NT2/D1 (cell line): ENCODE results near the gene EPHB6.

Experiments
- DNase-seq: peaks from one replicate; pipeline ENCODE4 v3.0.0-alpha.2; 2011; ENCODE audit warnings: low read depth, low spot score
- H3K27me3 ChIP-seq: 2 replicates; pipeline ENCODE4 v1.6.0; 2011; ENCODE audit warnings: mild to moderate bottlenecking; ENCODE audit not compliant: insufficient read length, insufficient read depth
- H3K36me3 ChIP-seq: 2 replicates; pipeline ENCODE4 v1.6.1; 2011; ENCODE audit warnings: mild to moderate bottlenecking, low read length, mixed read lengths; ENCODE audit not compliant: insufficient read depth, insufficient read length
- H3K4me1 ChIP-seq: 2 replicates; pipeline ENCODE4 v1.5.1; 2011; ENCODE audit not compliant: insufficient read depth, insufficient read length
- H3K4me3 ChIP-seq: 2 replicates; pipeline ENCODE4 v1.5.1; 2011; ENCODE audit warnings: low read depth; ENCODE audit not compliant: insufficient read length
- H3K9ac ChIP-seq: 2 replicates; pipeline ENCODE4 v1.6.0; 2011; ENCODE audit warnings: low read depth; ENCODE audit not compliant: insufficient read length
- H3K9me3 ChIP-seq: 2 replicates; pipeline ENCODE4 v1.5.1; 2011; ENCODE audit warnings: mild to moderate bottlenecking, low read length; ENCODE audit not compliant: insufficient read depth
- SUZ12 ChIP-seq: IDR thresholded peaks from 2 replicates; pipeline ENCODE4 v1.6.1; 2011; ENCODE audit not compliant: insufficient read length, insufficient read depth; ENCODE audit errors: extremely low read depth
- YY1 ChIP-seq: IDR thresholded peaks from 2 replicates; pipeline ENCODE4 v1.6.1; 2011; ENCODE audit not compliant: insufficient read length, insufficient read depth
- ZNF274 ChIP-seq: IDR thresholded peaks from 2 replicates; pipeline ENCODE4 v1.6.1; 2011; ENCODE audit warnings: mild to moderate bottlenecking, low read depth, low read length

EPHB6 gene

DNA sequence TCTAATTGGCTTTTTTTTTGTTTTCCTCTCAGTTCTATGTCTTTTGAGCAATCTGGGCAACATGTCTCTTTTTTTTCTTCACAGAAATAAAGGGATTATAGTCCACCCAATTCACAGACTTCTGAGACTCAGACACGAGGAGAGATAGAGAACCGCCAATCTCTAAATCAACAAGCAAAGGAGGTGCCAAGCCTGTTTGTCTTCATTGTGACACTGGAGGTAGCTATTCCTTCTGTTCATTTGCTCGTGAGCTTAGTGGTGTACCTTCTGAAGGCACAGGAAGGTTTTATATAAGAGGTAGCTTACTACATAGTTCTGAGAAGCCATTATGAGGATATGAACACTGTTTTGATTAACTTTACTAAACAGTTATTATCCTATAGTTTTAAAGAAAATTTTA is 6.1 kb downstream of the EPHB6 start:
- Histone ChIP-seq H3K36me3 (no peaks in the 10 kb centered on the region), H3K27me3 (peaks cover 6% of the 10 kb centered on the region), H3K4me1 (peaks cover 7% of the 10 kb centered on the region), H3K4me3 (no peak overlapping the region), H3K9me3 (no peaks in the 10 kb centered on the region), H3K9ac (no peak overlapping the region)
- DNase-seq = no peak
- TF ChIP-seq ZNF274 (no peak), YY1 (no peak), SUZ12 (no peak)

DNA sequence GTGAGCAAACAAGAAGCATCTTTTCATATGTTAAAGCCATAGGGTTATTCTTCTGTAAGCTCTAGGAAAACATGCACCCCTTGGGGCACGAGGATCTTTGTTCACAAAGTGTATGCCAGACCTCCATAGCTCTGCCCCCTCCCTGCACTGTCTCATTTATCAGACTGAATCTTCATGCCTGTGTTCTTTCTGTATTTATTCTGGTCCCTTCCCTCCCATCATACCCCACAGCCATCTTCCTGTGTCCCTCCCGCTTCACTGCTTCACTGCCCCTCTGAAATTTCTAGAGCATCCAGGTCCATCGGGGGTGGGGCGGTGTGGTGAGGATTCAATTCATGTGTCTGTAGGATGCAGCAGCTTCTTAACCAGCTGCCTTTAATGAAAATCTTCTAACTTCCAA is 7.5 kb downstream of the EPHB6 start:
- DNase-seq = peak; percentile 16
- H3K36me3 ChIP-seq = no peaks in the 10 kb centered on the region
- H3K4me3 ChIP-seq = no peak overlapping the region
- TF ChIP-seq ZNF274 (no peak), YY1 (no peak), SUZ12 (no peak)
- no peaks in the 10 kb centered on the region for H3K27me3 ChIP-seq
- peaks cover 9% of the 10 kb centered on the region for H3K4me1 ChIP-seq
- no peaks in the 10 kb centered on the region for H3K9me3 ChIP-seq
- H3K9ac ChIP-seq = no peak overlapping the region

DNA sequence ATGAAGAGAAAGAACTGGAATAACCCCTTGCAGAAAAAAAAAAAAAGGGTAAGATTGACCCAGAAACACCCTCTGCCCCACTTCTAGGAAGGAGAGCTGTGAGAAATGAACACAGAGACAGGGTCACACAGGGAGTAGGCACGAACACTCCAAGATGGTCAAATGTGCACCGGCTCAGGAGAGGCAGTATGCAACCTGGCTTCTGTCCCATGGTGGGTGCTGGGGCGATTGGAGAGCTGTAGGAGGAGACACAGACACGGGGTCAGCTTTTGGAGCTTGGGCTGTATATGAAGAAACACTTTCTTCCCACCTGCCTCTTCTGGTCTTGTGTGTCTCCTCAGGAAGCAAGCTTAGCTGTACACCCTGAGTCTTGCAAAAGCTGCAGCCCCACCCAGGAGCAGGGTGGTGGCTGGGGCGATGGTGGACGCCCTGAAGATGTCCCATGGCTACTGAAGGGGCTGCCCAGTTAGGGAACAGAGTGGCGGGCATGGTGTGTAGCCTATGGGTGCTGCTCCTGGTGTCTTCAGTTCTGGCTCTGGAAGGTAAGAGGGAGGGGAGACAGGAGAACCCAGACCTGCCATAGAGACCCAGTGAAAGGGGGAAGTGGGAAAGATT is 8.0 kb downstream of the EPHB6 start:
- H3K36me3 ChIP-seq = no peaks in the 10 kb centered on the region
- H3K4me3 ChIP-seq = no peak overlapping the region
- H3K9me3 ChIP-seq = no peaks in the 10 kb centered on the region
- DNase-seq = no peak
- no peaks in the 10 kb centered on the region for H3K27me3 ChIP-seq
- no peak overlapping the region for H3K9ac ChIP-seq
- H3K4me1 ChIP-seq = peaks cover 9% of the 10 kb centered on the region
- no peak for TF ChIP-seq ZNF274
- no peak for TF ChIP-seq SUZ12
- no peak for TF ChIP-seq YY1

DNA sequence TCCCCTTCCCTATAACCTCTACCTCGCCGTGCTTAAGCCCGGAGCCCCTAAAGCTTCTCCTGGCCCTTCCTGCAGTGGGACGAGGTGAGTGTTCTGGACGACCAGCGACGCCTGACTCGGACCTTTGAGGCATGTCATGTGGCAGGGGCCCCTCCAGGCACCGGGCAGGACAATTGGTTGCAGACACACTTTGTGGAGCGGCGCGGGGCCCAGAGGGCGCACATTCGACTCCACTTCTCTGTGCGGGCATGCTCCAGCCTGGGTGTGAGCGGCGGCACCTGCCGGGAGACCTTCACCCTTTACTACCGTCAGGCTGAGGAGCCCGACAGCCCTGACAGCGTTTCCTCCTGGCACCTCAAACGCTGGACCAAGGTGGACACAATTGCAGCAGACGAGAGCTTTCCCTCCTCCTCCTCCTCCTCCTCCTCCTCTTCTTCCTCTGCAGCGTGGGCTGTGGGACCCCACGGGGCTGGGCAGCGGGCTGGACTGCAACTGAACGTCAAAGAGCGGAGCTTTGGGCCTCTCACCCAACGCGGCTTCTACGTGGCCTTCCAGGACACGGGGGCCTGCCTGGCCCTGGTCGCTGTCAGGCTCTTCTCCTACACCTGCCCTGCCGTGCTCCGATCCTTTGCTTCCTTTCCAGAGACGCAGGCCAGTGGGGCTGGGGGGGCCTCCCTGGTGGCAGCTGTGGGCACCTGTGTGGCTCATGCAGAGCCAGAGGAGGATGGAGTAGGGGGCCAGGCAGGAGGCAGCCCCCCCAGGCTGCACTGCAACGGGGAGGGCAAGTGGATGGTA is 9.2 kb downstream of the EPHB6 start:
- no peak overlapping the region for H3K9ac ChIP-seq
- H3K27me3 ChIP-seq = no peaks in the 10 kb centered on the region
- H3K36me3 ChIP-seq = no peaks in the 10 kb centered on the region
- no peak overlapping the region for H3K4me3 ChIP-seq
- H3K9me3 ChIP-seq = no peaks in the 10 kb centered on the region
- DNase-seq = no peak
- peaks cover 9% of the 10 kb centered on the region for H3K4me1 ChIP-seq
- TF ChIP-seq ZNF274 = no peak
- TF ChIP-seq SUZ12 = no peak
- no peak for TF ChIP-seq YY1

DNA sequence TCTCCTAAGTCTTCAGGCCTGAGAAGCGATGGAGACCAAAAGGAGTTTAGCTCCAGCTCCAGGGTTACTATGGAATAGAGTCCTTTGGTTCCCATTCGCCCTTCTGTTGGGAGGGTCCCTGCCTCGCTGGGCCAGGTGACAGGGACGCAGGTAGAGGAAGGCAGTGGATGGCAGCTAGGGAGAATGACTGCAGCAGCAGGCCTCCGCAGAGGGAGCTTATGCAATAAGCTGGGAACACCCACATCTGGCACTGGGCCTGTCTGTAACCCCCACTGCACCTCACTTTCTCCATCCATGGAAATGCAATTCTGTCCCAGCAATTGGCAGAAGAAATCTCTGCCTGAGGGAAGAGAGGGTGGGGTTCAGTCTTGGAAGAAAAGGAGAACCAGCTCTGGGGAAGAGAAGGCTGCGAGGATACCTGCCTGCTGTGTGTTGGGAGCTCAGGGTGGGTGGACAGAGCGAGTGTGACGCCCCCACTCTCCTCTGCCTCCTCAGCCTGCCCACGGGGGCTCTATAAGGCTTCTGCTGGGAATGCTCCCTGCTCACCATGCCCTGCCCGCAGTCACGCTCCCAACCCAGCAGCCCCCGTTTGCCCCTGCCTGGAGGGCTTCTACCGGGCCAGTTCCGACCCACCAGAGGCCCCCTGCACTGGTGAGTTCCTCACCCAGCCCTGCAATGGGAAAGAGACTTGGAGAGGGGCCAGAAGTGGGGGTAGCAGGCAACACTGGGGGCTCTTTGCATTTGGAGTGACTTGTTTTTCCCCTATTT is 10.3 kb downstream of the EPHB6 start:
- H3K27me3 ChIP-seq = no peaks in the 10 kb centered on the region
- no peaks in the 10 kb centered on the region for H3K36me3 ChIP-seq
- peaks cover 9% of the 10 kb centered on the region for H3K4me1 ChIP-seq
- no peak overlapping the region for H3K4me3 ChIP-seq
- DNase-seq = no peak
- H3K9ac ChIP-seq = no peak overlapping the region
- TF ChIP-seq YY1 = no peak
- no peak for TF ChIP-seq ZNF274
- no peak for TF ChIP-seq SUZ12
- no peaks in the 10 kb centered on the region for H3K9me3 ChIP-seq

DNA sequence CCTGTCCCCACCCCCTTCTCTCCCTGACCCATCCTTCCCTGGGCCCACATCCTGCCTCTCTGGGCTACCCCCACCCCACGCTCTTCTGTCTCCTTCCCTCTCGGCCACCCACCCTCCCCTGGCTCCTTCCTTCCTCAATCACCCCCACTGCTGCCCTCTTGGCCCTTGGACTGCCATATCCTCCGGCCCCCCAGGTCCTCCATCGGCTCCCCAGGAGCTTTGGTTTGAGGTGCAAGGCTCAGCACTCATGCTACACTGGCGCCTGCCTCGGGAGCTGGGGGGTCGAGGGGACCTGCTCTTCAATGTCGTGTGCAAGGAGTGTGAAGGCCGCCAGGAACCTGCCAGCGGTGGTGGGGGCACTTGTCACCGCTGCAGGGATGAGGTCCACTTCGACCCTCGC is 10.9 kb downstream of the EPHB6 start:
- H3K9ac ChIP-seq = no peak overlapping the region
- no peaks in the 10 kb centered on the region for H3K9me3 ChIP-seq
- H3K4me3 ChIP-seq = no peak overlapping the region
- no peak for DNase-seq
- H3K27me3 ChIP-seq = no peaks in the 10 kb centered on the region
- H3K4me1 ChIP-seq = peaks cover 9% of the 10 kb centered on the region
- no peaks in the 10 kb centered on the region for H3K36me3 ChIP-seq
- TF ChIP-seq SUZ12 = no peak
- no peak for TF ChIP-seq ZNF274
- no peak for TF ChIP-seq YY1
